ENCODE measurements around the gene TSN.

- no peak for TF ChIP-seq CTCF (conservative IDR thresholded peaks at IDR 0.05; ENCODE audit: low read length)
- no peak for TF ChIP-seq EZH2phosphoT487 (IDR thresholded peaks at IDR 0.05; ENCODE audit: borderline replicate concordance)
Measured at GRCh38 chr2:121709776-121710469, 45.5 kb upstream of the TSN start.

Data from Loucy (cell line).